Measurements from ENCODE around the gene PDE1A.

Gene PDE1A

GRCh38 chr2:182447163-182447562 lies 20.3 kb upstream of the PDE1A start:
- DNase-seq (ENCODE audit: low spot score): no peak
- TF ChIP-seq CTCF (IDR thresholded peaks at IDR 0.05; ENCODE audit: extremely low read depth, missing control alignments): no peak

GRCh38 chr2:182446087-182446486 lies 19.3 kb upstream of the PDE1A start:
- DNase-seq (ENCODE audit: low spot score): no peak
- no peak for TF ChIP-seq CTCF (IDR thresholded peaks at IDR 0.05; ENCODE audit: extremely low read depth, missing control alignments)

GRCh38 chr2:182445391-182445965 lies 18.6 kb upstream of the PDE1A start:
- no peak for TF ChIP-seq CTCF (IDR thresholded peaks at IDR 0.05; ENCODE audit: extremely low read depth, missing control alignments)
- no peak for DNase-seq (ENCODE audit: low spot score)

- no peak for TF ChIP-seq CTCF (IDR thresholded peaks at IDR 0.05; ENCODE audit: extremely low read depth, missing control alignments)
- DNase-seq (ENCODE audit: low spot score): no peak
These were observed 18.0 kb upstream of the PDE1A start for GRCh38 chr2:182444806-182445205.

- no peak for DNase-seq (ENCODE audit: low spot score)
These were observed 17.3 kb upstream of the PDE1A start for GRCh38 chr2:182444170-182444569.

GRCh38 chr2:182436252-182436651 lies 9.4 kb upstream of the PDE1A start:
- no peak for TF ChIP-seq CTCF (IDR thresholded peaks at IDR 0.05; ENCODE audit: extremely low read depth, missing control alignments)
- DNase-seq (ENCODE audit: low spot score): no peak

More at GRCh38 chr2:182444170-182444569, 17.3 kb upstream of the PDE1A start:
- no peak for TF ChIP-seq CTCF (IDR thresholded peaks at IDR 0.05; ENCODE audit: extremely low read depth, missing control alignments)

GRCh38 chr2:182435754-182436153 lies 8.9 kb upstream of the PDE1A start:
- DNase-seq (ENCODE audit: low spot score): no peak
- TF ChIP-seq CTCF (IDR thresholded peaks at IDR 0.05; ENCODE audit: extremely low read depth, missing control alignments): no peak
